Muscle of back (tissue), 11 donors: Measurements from ENCODE around the gene SLC6A16. TPM values are rescaled to one million over a fixed set of nuclear protein-coding genes. Genes with fewer than 3 reads are reported as not detected.

Source experiments
- DNase-seq, 3 donors: peaks; one replicate each; pipeline versions ENCODE4 v3.0.0 to v3.0.0-alpha.2; 2013
- polyA plus RNA-seq, 10 donors: library from polyadenylated mRNA; unstranded; fragments of 120-200 nt; gene quantifications; one replicate each; pipeline ENCODE4 v1.2.1, GENCODE V29; 2013; ENCODE audit not compliant: insufficient read length in 10 of 10

Gene SLC6A16
- polyA plus RNA-seq, 10 donors: 0.68 to 2.7 (median 2.0) TPM

- DNase-seq: peak in 1 of 3 donors; percentile 2
These were observed 52.8 kb downstream of the SLC6A16 start for GRCh38 chr19:49272204-49272603.

DNA sequence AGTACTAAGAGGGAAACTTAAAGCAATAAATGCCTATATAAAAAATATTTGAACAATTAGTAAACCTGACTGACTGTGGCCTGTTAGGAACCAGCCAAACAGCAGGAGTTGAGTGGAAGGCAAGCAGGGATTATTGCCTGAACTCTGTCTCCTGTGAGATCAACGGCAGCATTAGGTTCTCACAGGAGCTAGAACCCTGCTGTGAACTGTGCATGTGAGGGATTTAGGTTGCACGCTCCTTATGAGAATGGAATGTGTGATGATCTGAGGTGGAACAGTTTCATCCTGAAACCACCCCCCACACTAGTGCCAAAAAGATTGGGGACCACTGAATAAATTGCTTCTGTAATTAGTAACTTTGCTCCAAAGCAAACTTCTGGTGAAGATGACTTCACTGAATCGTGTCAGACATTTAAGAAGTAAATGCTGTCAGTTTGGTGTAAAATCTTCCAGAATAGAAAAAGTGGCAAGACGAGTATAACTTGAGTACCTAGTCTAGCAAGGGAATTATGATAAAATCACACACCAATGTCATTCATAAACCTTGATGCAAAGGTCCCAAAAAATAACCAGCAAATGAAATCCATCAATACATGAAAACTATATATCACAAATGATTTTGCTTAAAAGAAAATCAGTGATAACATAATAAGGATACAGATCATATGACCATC lies 53.8 kb downstream of the SLC6A16 start:
- DNase-seq: no peak

GRCh38 chr19:49266409-49266808 lies 58.6 kb downstream of the SLC6A16 start:
- peak; percentile 5 to 34 (median 6) for DNase-seq

DNA sequence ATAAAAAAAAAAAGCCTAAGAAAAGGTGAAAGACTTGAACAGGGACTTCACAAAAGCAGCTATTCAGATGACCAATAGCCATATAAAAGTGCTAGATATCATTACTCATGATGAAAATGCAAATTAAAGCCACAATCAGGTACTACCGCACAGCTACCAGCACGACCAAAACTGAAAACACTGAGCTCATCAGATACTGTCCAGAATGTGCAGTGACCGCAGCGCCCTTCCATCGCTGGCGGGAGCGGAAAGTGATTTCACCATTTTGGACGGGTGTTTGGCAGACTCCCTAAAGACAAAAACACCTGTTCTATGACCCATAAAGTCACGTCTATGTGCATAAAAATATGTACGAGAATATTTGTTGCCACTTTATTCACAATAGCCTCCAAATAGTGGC lies 60.7 kb downstream of the SLC6A16 start:
- no peak for DNase-seq

- no peak for DNase-seq
These were observed 63.4 kb downstream of the SLC6A16 start for GRCh38 chr19:49261602-49262001.

GRCh38 chr19:49256691-49257090 lies 68.3 kb downstream of the SLC6A16 start:
- DNase-seq: no peak

DNA sequence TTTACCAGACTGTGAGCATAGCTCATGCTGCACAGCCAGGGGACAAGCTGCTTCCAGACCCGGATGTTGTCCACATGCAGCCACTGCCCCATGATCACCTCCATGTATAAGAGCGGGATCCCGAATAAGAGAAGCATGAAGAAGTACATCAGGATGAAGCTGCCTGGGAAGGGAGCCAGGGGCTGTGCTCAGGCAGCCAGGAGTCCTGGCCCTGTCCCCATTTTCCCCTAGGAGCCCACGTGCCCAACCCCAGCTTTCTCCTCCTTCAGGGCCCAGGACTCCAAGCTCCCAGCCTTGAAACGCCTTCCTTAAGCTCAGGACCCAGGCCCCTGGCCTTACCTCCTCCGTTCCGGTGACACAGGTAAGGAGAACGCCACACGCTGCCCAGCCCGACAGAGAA lies 69.3 kb downstream of the SLC6A16 start:
- peak in 2 of 3 donors; percentile 10 to 11 for DNase-seq

DNA sequence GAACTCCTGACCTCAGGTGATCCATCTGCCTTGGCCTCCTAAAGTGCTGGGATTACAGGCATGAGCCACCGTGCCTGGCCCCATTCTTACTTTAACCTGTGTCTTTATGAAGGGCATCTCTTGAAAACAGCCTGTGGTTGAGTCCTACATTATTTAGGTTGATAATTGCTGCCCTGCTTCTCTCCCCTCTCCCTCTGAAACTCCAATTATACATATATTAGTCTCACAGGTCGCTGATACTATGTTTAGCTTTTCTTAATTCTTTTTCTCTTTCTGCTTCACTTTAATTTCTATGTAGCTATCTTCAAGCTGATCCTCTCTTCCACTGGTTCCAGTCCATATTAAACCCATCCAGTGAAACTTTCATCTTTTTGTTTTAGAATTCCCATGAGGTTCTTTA lies 75.1 kb downstream of the SLC6A16 start:
- no peak for DNase-seq

DNA sequence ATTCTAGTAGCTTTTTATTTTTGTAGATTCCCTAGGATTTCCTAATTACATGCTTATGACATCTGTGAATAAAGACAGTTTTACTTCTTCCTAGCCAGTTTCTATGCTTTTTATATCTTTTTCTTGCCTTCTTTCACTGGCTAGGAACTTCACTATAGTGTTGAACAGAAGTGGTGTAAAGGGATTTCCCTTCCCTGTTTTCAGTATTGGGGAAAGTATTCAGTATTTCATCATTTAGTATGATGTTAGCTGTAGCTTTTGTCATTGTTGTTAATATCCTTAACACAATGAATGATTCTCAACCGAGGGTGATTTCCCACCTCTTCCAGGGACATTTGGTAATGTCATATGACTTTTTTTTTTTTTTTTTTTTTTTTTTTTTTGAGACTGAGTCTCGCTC lies 77.3 kb downstream of the SLC6A16 start:
- no peak for DNase-seq

DNA sequence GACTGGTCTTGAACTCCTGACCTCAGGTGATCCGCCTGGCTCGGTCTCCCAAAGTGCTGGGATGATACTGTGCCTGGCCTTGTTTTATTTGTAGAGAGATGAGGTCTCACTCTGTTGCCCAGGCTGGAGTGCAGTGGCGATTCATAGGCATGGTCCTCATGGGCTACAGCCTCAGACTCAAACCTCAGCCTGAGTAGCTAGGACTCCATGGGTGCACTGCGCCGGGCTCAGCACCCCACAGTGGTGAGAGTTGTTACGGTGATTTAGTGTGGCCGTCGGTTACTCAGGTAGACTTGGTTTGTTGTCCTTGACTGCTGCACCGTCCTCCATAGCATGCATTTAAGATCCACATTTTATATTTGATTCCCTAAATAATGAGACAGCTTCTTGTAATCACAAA lies 80.7 kb downstream of the SLC6A16 start:
- DNase-seq: no peak

DNA sequence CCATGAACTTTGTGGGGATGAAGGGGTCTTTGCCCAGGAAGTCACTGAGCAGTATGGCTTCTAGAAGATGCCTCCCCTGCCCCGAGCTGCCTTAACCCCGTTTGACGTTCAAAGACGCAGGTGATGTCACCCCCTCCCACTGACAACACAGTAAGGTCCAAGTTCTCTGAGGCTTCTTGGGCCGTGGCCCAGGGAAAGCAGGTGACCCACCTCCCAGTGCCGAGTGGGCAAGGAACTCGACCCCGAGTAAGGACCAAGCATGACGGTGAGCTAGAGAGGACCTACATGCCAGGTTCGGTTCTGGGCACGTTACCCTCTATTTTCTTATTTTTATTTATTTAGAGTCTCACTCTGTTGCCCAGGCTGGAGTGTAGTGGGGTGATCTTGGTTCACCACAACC lies 81.3 kb downstream of the SLC6A16 start:
- DNase-seq: no peak

DNA sequence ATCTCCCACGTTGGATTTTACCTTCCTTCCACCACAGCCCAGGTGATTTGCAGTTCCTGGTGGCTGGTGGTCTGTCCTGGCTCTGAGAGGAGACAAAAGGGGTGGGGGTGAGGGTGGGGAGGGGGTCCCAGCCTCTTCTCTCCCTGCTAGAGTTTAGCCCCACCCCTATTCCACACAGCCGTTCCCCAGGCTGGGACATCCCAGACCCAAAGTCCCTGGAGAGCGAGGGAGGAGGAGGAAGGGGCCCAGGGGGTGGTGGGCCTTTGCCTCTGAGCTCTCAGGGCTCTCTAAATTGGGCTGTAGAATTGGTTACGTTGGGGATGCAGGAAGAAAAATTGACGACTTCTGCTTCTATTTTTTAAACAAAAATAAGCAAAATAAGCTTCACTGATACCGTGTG lies 81.9 kb downstream of the SLC6A16 start:
- no peak for DNase-seq

DNA sequence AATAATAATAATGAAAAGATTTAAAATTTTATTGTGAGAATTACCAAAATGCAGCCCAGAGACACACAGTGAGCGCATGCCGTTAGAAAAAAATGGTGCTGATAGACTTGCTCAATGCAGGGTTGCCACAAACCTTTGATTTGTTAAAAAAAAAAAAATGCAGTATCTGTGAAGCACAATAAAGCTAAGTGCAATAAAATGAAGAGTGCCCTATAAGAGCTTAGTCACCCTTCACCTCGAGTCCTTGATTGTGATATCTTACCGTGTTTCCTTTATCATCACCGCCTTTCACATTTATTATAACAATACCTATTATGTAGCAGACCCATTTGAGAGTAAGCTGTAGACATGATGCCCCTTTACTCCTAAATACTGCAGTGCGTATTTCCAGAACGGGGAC lies 83.2 kb downstream of the SLC6A16 start:
- DNase-seq: no peak

Other genes with a start within 250 kb of the SLC6A16 start
- 100 to 1,000 TPM; 136 to 261 (median 187) TPM for gene SNRNP70, start 239.7 kb downstream of the SLC6A16 start, polyA plus RNA-seq
- 10 to 100 TPM in 4 of 10 donors, 1 to 10 TPM in 6; 8.1 to 14.5 (median 9.8) TPM for gene LIN7B, start 210.8 kb downstream of the SLC6A16 start, polyA plus RNA-seq
- 1 to 10 TPM in 1 of 10 donors, under 1 TPM in 7, not detected in 2; 0.26 to 1.4 (median 0.64) TPM for gene C19orf73, start 206.0 kb downstream of the SLC6A16 start, polyA plus RNA-seq
- 10 to 100 TPM in 1 of 10 donors, 1 to 10 TPM in 9; 3.4 to 11.9 (median 6.6) TPM for gene PPFIA3, start 205.6 kb downstream of the SLC6A16 start, polyA plus RNA-seq
- 100 to 1,000 TPM in 9 of 10 donors, 10 to 100 TPM in 1; 77.6 to 154 (median 138) TPM for gene HRC, start 169.8 kb downstream of the SLC6A16 start, polyA plus RNA-seq
- gene TRPM4, start 167.4 kb downstream of the SLC6A16 start, polyA plus RNA-seq: 10 to 100 TPM; 16.8 to 66.3 (median 31.4) TPM
- gene CD37, start 10.2 kb upstream of the SLC6A16 start, polyA plus RNA-seq: 10 to 100 TPM; 13.5 to 37.3 (median 21.0) TPM
- 10 to 100 TPM; 42.6 to 80.6 (median 64.0) TPM for gene TEAD2, start 37.2 kb upstream of the SLC6A16 start, polyA plus RNA-seq
- 1 to 10 TPM; 1.3 to 2.7 (median 1.8) TPM for gene DKKL1, start 38.7 kb upstream of the SLC6A16 start, polyA plus RNA-seq
- under 1 TPM in 4 of 10 donors, not detected in 6; 0.05 to 0.50 (median 0.19) TPM for gene KASH5, start 63.1 kb upstream of the SLC6A16 start, polyA plus RNA-seq
- not detected for gene PTH2, start 98.2 kb upstream of the SLC6A16 start, polyA plus RNA-seq
- not detected for gene GFY, start 100.2 kb upstream of the SLC6A16 start, polyA plus RNA-seq
- gene SLC17A7, start 116.3 kb upstream of the SLC6A16 start, polyA plus RNA-seq: 1 to 10 TPM in 6 of 10 donors, under 1 TPM in 4; 0.45 to 2.0 (median 1.1) TPM
- gene PIH1D1, start 126.6 kb upstream of the SLC6A16 start, polyA plus RNA-seq: 10 to 100 TPM; 34.6 to 51.9 (median 37.9) TPM
- gene ALDH16A1, start 128.0 kb upstream of the SLC6A16 start, polyA plus RNA-seq: 10 to 100 TPM in 7 of 10 donors, 1 to 10 TPM in 3; 6.0 to 17.8 (median 10.6) TPM
- 1 to 10 TPM; 2.2 to 8.1 (median 3.4) TPM for gene FLT3LG, start 149.0 kb upstream of the SLC6A16 start, polyA plus RNA-seq
- 1,000 to 10,000 TPM; 3,542 to 5,037 (median 4,448) TPM for gene RPL13A, start 162.4 kb upstream of the SLC6A16 start, polyA plus RNA-seq
- 1,000 to 10,000 TPM; 2,415 to 3,967 (median 3,509) TPM for gene RPS11, start 171.2 kb upstream of the SLC6A16 start, polyA plus RNA-seq
- 100 to 1,000 TPM; 144 to 218 (median 175) TPM for gene FCGRT, start 187.5 kb upstream of the SLC6A16 start, polyA plus RNA-seq
- gene RCN3, start 202.8 kb upstream of the SLC6A16 start, polyA plus RNA-seq: 10 to 100 TPM; 37.0 to 96.6 (median 55.4) TPM